Measurements from ENCODE around the gene TCF4.

DNA sequence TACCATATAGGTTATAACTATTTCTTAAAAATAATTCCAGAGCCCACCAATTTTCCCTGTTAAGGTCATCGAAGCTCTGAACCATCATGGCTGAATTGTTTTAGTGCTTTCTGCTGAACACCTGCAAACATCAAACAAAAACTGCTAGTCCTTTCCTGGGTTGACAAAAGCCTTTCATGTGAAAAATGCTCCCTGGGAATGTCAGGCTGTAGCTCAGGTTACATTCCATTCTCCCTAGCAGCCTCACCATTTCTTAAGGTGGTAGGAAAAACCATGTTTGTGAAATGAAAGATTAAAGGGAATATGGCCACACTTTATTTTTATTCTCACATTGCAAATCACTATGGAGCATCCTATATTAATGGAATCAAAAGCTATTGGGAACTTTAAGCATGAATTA is 5.7 kb downstream of the TCF4 start:
- TF ChIP-seq USF2 (IDR thresholded peaks at IDR 0.05; ENCODE audit: borderline replicate concordance, low read depth, low read length) = no peak
- no peak; the same call in 1 of the 2 replicates for TF ChIP-seq RAD21 (IDR thresholded peaks at IDR 0.05; ENCODE audit: low read length)
